Measurements from ENCODE around the gene GNLY. TPM values are rescaled to one million over a fixed set of nuclear protein-coding genes. Genes with fewer than 3 reads are reported as not detected.

GNLY gene
- total and polyA plus RNA-seq, 2 of the 13 experiments (the other 11 are each of a cell fraction or from before 2014, with no cell fraction given): not detected

GRCh38 chr2:85741833-85742455, 47.8 kb downstream of the GNLY start (continued):
- TF ChIP-seq ZNF687 (CRISPR knock-in tag; IDR thresholded peaks at IDR 0.05) (peak; percentile 44; the same call in 1 of the 2 replicates), TOPORS (CRISPR knock-in tag; IDR thresholded peaks at IDR 0.05) (no peak), RFXAP (CRISPR knock-in tag; IDR thresholded peaks at IDR 0.05; ENCODE audit: borderline replicate concordance) (no peak), ARNT2 (CRISPR knock-in tag; IDR thresholded peaks at IDR 0.05; ENCODE audit: low read depth) (0 out of 2 replicates have a peak, but pooled peaks have one; percentile 54), NR0B2 (CRISPR knock-in tag; IDR thresholded peaks at IDR 0.05) (no peak; the same call in 1 of the 2 replicates), ZNF274 (CRISPR knock-in tag; IDR thresholded peaks at IDR 0.05) (no peak), SAP130 (CRISPR knock-in tag; IDR thresholded peaks at IDR 0.05; ENCODE audit: low read depth) (0 out of 2 replicates have a peak, but pooled peaks have one; percentile 18), THYN1 (CRISPR knock-in tag; IDR thresholded peaks at IDR 0.05; ENCODE audit: borderline replicate concordance, low read depth) (no peak), ATAD3A (CRISPR knock-in tag; IDR thresholded peaks at IDR 0.05) (no peak), ZNF746 (CRISPR knock-in tag; IDR thresholded peaks at IDR 0.05) (no peak), ARID3A (IDR thresholded peaks at IDR 0.05; ENCODE audit: low read depth, low read length) (no peak), ARID5B (CRISPR knock-in tag; IDR thresholded peaks at IDR 0.05) (peak; percentile 56; the same call in 1 of the 2 replicates), FOXA1 (IDR thresholded peaks at IDR 0.05) (no peak), FOXA1 (CRISPR knock-in tag; IDR thresholded peaks at IDR 0.05) (peak; percentile 40; the same call in 1 of the 2 replicates), MTERF4 (CRISPR knock-in tag; IDR thresholded peaks at IDR 0.05) (no peak), AGO1 (IDR thresholded peaks at IDR 0.05; ENCODE audit: low read depth, low read length, poor library complexity, severe bottlenecking) (no peak), ZNF747 (CRISPR knock-in tag; IDR thresholded peaks at IDR 0.05; ENCODE audit: borderline replicate concordance) (no peak), SIN3B (IDR thresholded peaks at IDR 0.05; ENCODE audit: low read length) (no peak)
